NCI-H226 (cell line): ENCODE measurements around the gene ANXA8.
"Not testable (repeated sequence)": the region's sequence is repeated elsewhere in the genome, so short reads cannot be mapped to it uniquely, and the experiment has no call there.

Source experiments
- DNase-seq: peaks from one replicate; pipeline ENCODE4 v3.0.0-alpha.2; 2015

Gene ANXA8

GRCh38 chr10:47483923-47484322, at the start of gene ANXA8:
Gene ANXA8 (minus strand): TSS chr10:47484115. CDS start chr10:47483933, 182 bp downstream.
- peak; percentile 77 for DNase-seq

GRCh38 chr10:47523475-47523874, 39.6 kb upstream of the ANXA8 start, which contains the start of gene AGAP9:
Gene AGAP9 (minus strand): TSS chr10:47523638. CDS start chr10:47523526, 112 bp downstream.
- not testable (repeated sequence) for DNase-seq

GRCh38 chr10:47502313-47502712, 18.4 kb upstream of the ANXA8 start:
- not testable (repeated sequence) for DNase-seq

- DNase-seq = not testable (repeated sequence)
Observed at GRCh38 chr10:47494226-47494625, 10.3 kb upstream of the ANXA8 start.

- DNase-seq = not testable (repeated sequence)
Observed at GRCh38 chr10:47491600-47491999, 7.7 kb upstream of the ANXA8 start, which contains the start of gene FAM25G. Gene FAM25G (minus strand): TSS chr10:47491700. CDS start chr10:47491674, 26 bp downstream.

GRCh38 chr10:47489630-47490029, 5.7 kb upstream of the ANXA8 start:
- not testable (repeated sequence) for DNase-seq

GRCh38 chr10:47485943-47486342, 2.0 kb upstream of the ANXA8 start:
- DNase-seq = peak; percentile 68

GRCh38 chr10:47484786-47485185, 871 bp upstream of the ANXA8 start:
- DNase-seq = not testable (repeated sequence)

- DNase-seq = not testable (repeated sequence)
Observed at GRCh38 chr10:47482367-47482766, 1.5 kb downstream of the ANXA8 start.

- DNase-seq = peak; percentile 12
Observed at GRCh38 chr10:47481768-47482181, 2.1 kb downstream of the ANXA8 start.

- peak; percentile 95 for DNase-seq
Observed at GRCh38 chr10:47481182-47481766, 2.6 kb downstream of the ANXA8 start.

- DNase-seq = not testable (repeated sequence)
Observed at GRCh38 chr10:47480133-47480532, 3.8 kb downstream of the ANXA8 start.

GRCh38 chr10:47478114-47478513, 5.8 kb downstream of the ANXA8 start:
- not testable (repeated sequence) for DNase-seq

- DNase-seq = not testable (repeated sequence)
Observed at GRCh38 chr10:47477078-47477477, 6.8 kb downstream of the ANXA8 start.

- DNase-seq = not testable (repeated sequence)
Observed at GRCh38 chr10:47475101-47475500, 8.8 kb downstream of the ANXA8 start.

GRCh38 chr10:47473516-47473915, 10.4 kb downstream of the ANXA8 start:
- DNase-seq = not testable (repeated sequence)

GRCh38 chr10:47472647-47473046, 11.3 kb downstream of the ANXA8 start:
- not testable (repeated sequence) for DNase-seq

- not testable (repeated sequence) for DNase-seq
Observed at GRCh38 chr10:47472072-47472471, 11.8 kb downstream of the ANXA8 start.

- DNase-seq = not testable (repeated sequence)
Observed at GRCh38 chr10:47468731-47469528, 15.0 kb downstream of the ANXA8 start.

- not testable (repeated sequence) for DNase-seq
Observed at GRCh38 chr10:47467957-47468356, 16.0 kb downstream of the ANXA8 start.

GRCh38 chr10:47467458-47467857, 16.5 kb downstream of the ANXA8 start:
- not testable (repeated sequence) for DNase-seq

GRCh38 chr10:47465216-47465917, 18.5 kb downstream of the ANXA8 start:
- not testable (repeated sequence) for DNase-seq
